Muscle of leg (tissue), 11 donors: ENCODE data around the gene SDF2L1. TPM values are rescaled to one million over a fixed set of nuclear protein-coding genes. Genes with fewer than 3 reads are reported as not detected.
A peak's percentile ranks its signal among the peaks of the same experiment; 100 is the strongest.

Experiments
- DNase-seq: peaks from one replicate; pipeline ENCODE4 v3.0.0; 2013
- H3K27ac ChIP-seq: one replicate; pipeline ENCODE4 v1.5.1; 2013; ENCODE audit warnings: mild to moderate bottlenecking, low read length, control low read depth
- H3K27me3 ChIP-seq: one replicate; pipeline ENCODE4 v1.6.1; 2013; ENCODE audit warnings: low read length; ENCODE audit not compliant: control insufficient read depth, insufficient read depth
- H3K36me3 ChIP-seq: one replicate; pipeline ENCODE4 v1.6.1; 2013; ENCODE audit warnings: low read length; ENCODE audit not compliant: control insufficient read depth, insufficient read depth
- H3K4me1 ChIP-seq: one replicate; pipeline ENCODE4 v1.6.1; 2013; ENCODE audit warnings: low read length; ENCODE audit not compliant: control insufficient read depth, insufficient read depth
- H3K4me3 ChIP-seq: one replicate; pipeline ENCODE4 v1.5.1; 2013; ENCODE audit warnings: low read length, control low read depth
- H3K9me3 ChIP-seq: replicated peaks from 2 replicates; pipeline ENCODE4 v1.6.1; 2013; ENCODE audit warnings: low read depth, low read length; ENCODE audit not compliant: control insufficient read depth
- WGBS: methylation state at CpG from one replicate; pipeline ENCODE4 v1.1.5; 2013; ENCODE audit warnings: missing lambda C conversion rate; ENCODE audit not compliant: insufficient coverage; 5-methylcytosine and 5-hydroxymethylcytosine counted together
- polyA plus RNA-seq, 8 donors: library from polyadenylated mRNA; unstranded; fragments of 120-200 nt; gene quantifications; one replicate each; pipeline versions ENCODE4 v1.2.1 to v1.2.3, GENCODE V29; 2013; ENCODE audit warnings: inconsistent platforms in 1 of 8, low replicate concordance in 1 of 8; ENCODE audit not compliant: insufficient read length in 8 of 8, insufficient read depth in 1 of 8
- total RNA-seq: library from RNA; stranded (reverse); fragments of 120-200 nt; gene quantifications from one replicate; pipeline ENCODE4 v1.2.4, GENCODE V29; 2013

The SDF2L1 gene
- total and polyA plus RNA-seq, 9 donors: 5.5 to 16.1 (median 10.3) TPM

GRCh38 chr22:21628386-21629254 lies 13.5 kb upstream of the SDF2L1 start:
- peak; percentile 24 for DNase-seq
- Histone ChIP-seq H3K27me3 (no peaks in the 10 kb centered on the region), H3K36me3 (peaks cover 9% of the 10 kb centered on the region), H3K27ac (no peak overlapping the region), H3K4me1 (peaks cover 21% of the 10 kb centered on the region), H3K9me3 (no peaks in the 10 kb centered on the region), H3K4me3 (peak overlapping the region; percentile 72)
- whole genome bisulfite sequencing: 62% methylated on average over 68 of the region's 74 CpGs

GRCh38 chr22:21629255-21630149 lies 12.6 kb upstream of the SDF2L1 start, which contains the start of gene YDJC:
YDJC (minus strand) TSS chr22:21630022; CDS start chr22:21630014, 8 bp downstream.
- Histone ChIP-seq H3K4me3 (peak within 1 kb of the TSS; percentile 72), H3K4me1 (peaks cover 12% of the 10 kb centered on the region), H3K9me3 (no peaks in the 10 kb centered on the region), H3K36me3 (peaks cover 4% of the 10 kb centered on the region), H3K27ac (no peak within 1 kb of the TSS), H3K27me3 (no peaks in the 10 kb centered on the region)
- WGBS: under 1% methylated on average over 93 of the region's 93 CpGs
- DNase-seq: peak; percentile 94

GRCh38 chr22:21631025-21631424 lies 11.1 kb upstream of the SDF2L1 start:
- WGBS: 83% methylated on average over 4 of the region's 4 CpGs
- H3K9me3 ChIP-seq: no peaks in the 10 kb centered on the region

GRCh38 chr22:21632237-21632895 lies 9.7 kb upstream of the SDF2L1 start, which contains the start of gene CCDC116:
CCDC116 (plus strand) TSS chr22:21632760; CDS start chr22:21633182, 422 bp downstream.
- WGBS: 75% methylated on average over 27 of the region's 27 CpGs
- Histone ChIP-seq H3K4me3 (no peak within 1 kb of the TSS), H3K27me3 (no peaks in the 10 kb centered on the region), H3K27ac (no peak within 1 kb of the TSS), H3K4me1 (peaks cover 6% of the 10 kb centered on the region), H3K36me3 (no peaks in the 10 kb centered on the region), H3K9me3 (no peaks in the 10 kb centered on the region)
- DNase-seq: no peak

More at GRCh38 chr22:21631025-21631424, 11.1 kb upstream of the SDF2L1 start:
- H3K4me1 ChIP-seq: peaks cover 6% of the 10 kb centered on the region
- H3K27ac ChIP-seq: no peak overlapping the region
- no peaks in the 10 kb centered on the region for H3K36me3 ChIP-seq
- no peak overlapping the region for H3K4me3 ChIP-seq
- H3K27me3 ChIP-seq: no peaks in the 10 kb centered on the region
- no peak for DNase-seq

- Histone ChIP-seq H3K4me1 (peaks cover 6% of the 10 kb centered on the region), H3K36me3 (no peaks in the 10 kb centered on the region), H3K4me3 (no peak overlapping the region), H3K27me3 (no peaks in the 10 kb centered on the region), H3K9me3 (no peaks in the 10 kb centered on the region), H3K27ac (no peak overlapping the region)
- no peak for DNase-seq
- WGBS: 98% methylated on average over 16 of the region's 18 CpGs
Measured at GRCh38 chr22:21632931-21633330, 9.2 kb upstream of the SDF2L1 start.

GRCh38 chr22:21633481-21633880 lies 8.6 kb upstream of the SDF2L1 start:
- 98% methylated on average over 4 of the region's 4 CpGs for WGBS

GRCh38 chr22:21634081-21634480 lies 8.0 kb upstream of the SDF2L1 start:
- Histone ChIP-seq H3K27me3 (no peaks in the 10 kb centered on the region), H3K4me1 (peaks cover 4% of the 10 kb centered on the region), H3K9me3 (no peaks in the 10 kb centered on the region), H3K27ac (no peak overlapping the region), H3K4me3 (no peak overlapping the region), H3K36me3 (no peaks in the 10 kb centered on the region)
- 89% methylated on average over 16 of the region's 16 CpGs for WGBS
- no peak for DNase-seq

More at GRCh38 chr22:21633481-21633880, 8.6 kb upstream of the SDF2L1 start:
- H3K9me3 ChIP-seq: no peaks in the 10 kb centered on the region
- H3K27ac ChIP-seq: no peak overlapping the region
- no peaks in the 10 kb centered on the region for H3K36me3 ChIP-seq
- no peak for DNase-seq
- H3K4me3 ChIP-seq: no peak overlapping the region
- H3K27me3 ChIP-seq: no peaks in the 10 kb centered on the region
- peaks cover 6% of the 10 kb centered on the region for H3K4me1 ChIP-seq

GRCh38 chr22:21634844-21635243 lies 7.3 kb upstream of the SDF2L1 start:
- 72% methylated on average over 18 of the region's 19 CpGs for WGBS
- DNase-seq: no peak
- Histone ChIP-seq H3K27me3 (no peaks in the 10 kb centered on the region), H3K4me1 (no peaks in the 10 kb centered on the region), H3K9me3 (no peaks in the 10 kb centered on the region), H3K27ac (no peak overlapping the region), H3K36me3 (no peaks in the 10 kb centered on the region), H3K4me3 (no peak overlapping the region)

- Histone ChIP-seq H3K36me3 (no peaks in the 10 kb centered on the region), H3K4me3 (no peak overlapping the region), H3K27ac (no peak overlapping the region), H3K9me3 (no peaks in the 10 kb centered on the region), H3K27me3 (no peaks in the 10 kb centered on the region), H3K4me1 (no peaks in the 10 kb centered on the region)
- no peak for DNase-seq
- 73% methylated on average over 11 of the region's 15 CpGs for WGBS
Measured at GRCh38 chr22:21635771-21636510, 6.2 kb upstream of the SDF2L1 start.
